HEK293T (cell line): ENCODE data around the gene PRR36.
"Not testable (repeated sequence)": the region's sequence is repeated elsewhere in the genome, so short reads cannot be mapped to it uniquely, and the experiment has no call there.

Source experiments
- CTCF ChIA-PET: fragments of 350-600 bp; formaldehyde crosslinking; extraction: SDS; loops from one replicate; lab custom pipeline; 2021; ENCODE audit warnings: antibody characterized with exemption, inconsistent platforms; lab: Yijun Ruan, JAX
- POLR2A ChIA-PET: fragments of 350-600 bp; formaldehyde crosslinking; extraction: SDS; loops from one replicate; lab custom pipeline; 2020; ENCODE audit warnings: antibody characterized with exemption, inconsistent platforms; lab: Yijun Ruan, JAX
- DNase-seq: peaks from one replicate; pipeline ENCODE4 v3.0.0; 2012; ENCODE audit warnings: mixed read lengths; ENCODE audit errors: extremely low spot score
- ARNT ChIP-seq: fragments of 450-650 bp; IDR thresholded peaks from 2 replicates; pipeline ENCODE4 v1.6.1; 2017; ENCODE audit warnings: mild to moderate bottlenecking
- BHLHE40 ChIP-seq: fragments of 450-650 bp; IDR thresholded peaks from 2 replicates; pipeline ENCODE4 v1.6.1; 2016; ENCODE audit warnings: mild to moderate bottlenecking, moderate library complexity, borderline replicate concordance
- CTBP1 ChIP-seq: fragments of 450-650 bp; IDR thresholded peaks from 2 replicates; pipeline ENCODE4 v1.6.1; 2016; ENCODE audit warnings: borderline replicate concordance
- ELF4 ChIP-seq: fragments of 450-650 bp; IDR thresholded peaks from 2 replicates; pipeline ENCODE4 v1.6.1; 2017; ENCODE audit warnings: antibody characterized with exemption
- FOXA1 ChIP-seq: fragments of 450-650 bp; IDR thresholded peaks from 2 replicates; pipeline ENCODE4 v1.6.1; 2016; ENCODE audit warnings: mild to moderate bottlenecking
- FOXK2 ChIP-seq: fragments of 450-650 bp; IDR thresholded peaks from 2 replicates; pipeline ENCODE4 v1.6.1; 2016; ENCODE audit warnings: mild to moderate bottlenecking
- FOXM1 ChIP-seq: fragments of 450-650 bp; IDR thresholded peaks from 2 replicates; pipeline ENCODE4 v1.6.1; 2017; ENCODE audit warnings: mild to moderate bottlenecking, borderline replicate concordance
- HDGF ChIP-seq: fragments of 450-650 bp; IDR thresholded peaks from 2 replicates; pipeline ENCODE4 v1.6.1; 2017; ENCODE audit warnings: antibody characterized with exemption, borderline replicate concordance
- L3MBTL2 ChIP-seq: fragments of 450-650 bp; conservative IDR thresholded peaks from 2 replicates; pipeline ENCODE4 v1.6.1; 2016; ENCODE audit warnings: mild to moderate bottlenecking
- LEF1 ChIP-seq: fragments of 450-650 bp; IDR thresholded peaks from 2 replicates; pipeline ENCODE4 v1.6.1; 2017; ENCODE audit warnings: mild to moderate bottlenecking, borderline replicate concordance
- NFRKB ChIP-seq: fragments of 450-650 bp; IDR thresholded peaks from 2 replicates; pipeline ENCODE4 v1.6.1; 2016; ENCODE audit warnings: mild to moderate bottlenecking, moderate library complexity
- SP1 ChIP-seq: fragments of 450-650 bp; IDR thresholded peaks from 2 replicates; pipeline ENCODE4 v1.6.1; 2017
- SUZ12 ChIP-seq: fragments of 450-650 bp; IDR thresholded peaks from 2 replicates; pipeline ENCODE4 v1.6.1; 2016; ENCODE audit warnings: mild to moderate bottlenecking
- TARDBP ChIP-seq: fragments of 450-650 bp; IDR thresholded peaks from 2 replicates; pipeline ENCODE4 v1.6.1; 2016
- ZNF384 ChIP-seq: fragments of 450-650 bp; IDR thresholded peaks from 2 replicates; pipeline ENCODE4 v1.6.1; 2016
- TF ChIP-seq, protein P1 (sequence below): fragments of 450-650 bp; IDR thresholded peaks from 2 replicates; pipeline ENCODE4 v1.6.1; 2016

The PRR36 gene

DNA sequence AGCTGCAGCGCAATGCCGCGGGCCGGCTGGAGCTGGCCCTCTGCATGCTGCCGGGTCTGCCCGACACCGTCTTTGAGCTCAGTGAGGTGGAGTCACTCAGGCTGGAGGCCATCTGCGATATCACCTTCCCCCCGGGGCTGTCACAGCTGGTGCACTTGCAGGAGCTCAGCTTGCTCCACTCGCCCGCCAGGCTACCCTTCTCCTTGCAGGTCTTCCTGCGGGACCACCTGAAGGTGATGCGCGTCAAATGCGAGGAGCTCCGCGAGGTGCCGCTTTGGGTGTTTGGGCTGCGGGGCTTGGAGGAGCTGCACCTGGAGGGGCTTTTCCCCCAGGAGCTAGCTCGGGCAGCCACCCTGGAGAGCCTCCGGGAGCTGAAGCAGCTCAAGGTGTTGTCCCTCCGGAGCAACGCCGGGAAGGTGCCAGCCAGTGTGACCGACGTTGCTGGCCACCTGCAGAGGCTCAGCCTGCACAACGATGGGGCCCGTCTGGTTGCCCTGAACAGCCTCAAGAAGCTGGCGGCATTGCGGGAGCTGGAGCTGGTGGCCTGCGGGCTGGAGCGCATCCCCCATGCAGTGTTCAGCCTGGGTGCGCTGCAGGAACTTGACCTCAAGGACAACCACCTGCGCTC lies 25.7 kb upstream of the PRR36 start:
- TF ChIP-seq BHLHE40 (no peak), LEF1 (no peak), L3MBTL2 (no peak), SUZ12 (no peak), HDGF (no peak), TARDBP (no peak), FOXA1 (no peak), CTBP1 (no peak), SP1 (no peak), FOXM1 (no peak), ELF4 (no peak), ZNF384 (no peak), FOXK2 (no peak), NFRKB (no peak), ARNT (no peak)
- TF ChIP-seq, protein P1, sequence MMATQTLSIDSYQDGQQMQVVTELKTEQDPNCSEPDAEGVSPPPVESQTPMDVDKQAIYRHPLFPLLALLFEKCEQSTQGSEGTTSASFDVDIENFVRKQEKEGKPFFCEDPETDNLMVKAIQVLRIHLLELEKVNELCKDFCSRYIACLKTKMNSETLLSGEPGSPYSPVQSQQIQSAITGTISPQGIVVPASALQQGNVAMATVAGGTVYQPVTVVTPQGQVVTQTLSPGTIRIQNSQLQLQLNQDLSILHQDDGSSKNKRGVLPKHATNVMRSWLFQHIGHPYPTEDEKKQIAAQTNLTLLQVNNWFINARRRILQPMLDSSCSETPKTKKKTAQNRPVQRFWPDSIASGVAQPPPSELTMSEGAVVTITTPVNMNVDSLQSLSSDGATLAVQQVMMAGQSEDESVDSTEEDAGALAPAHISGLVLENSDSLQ = no peak
- POLR2A ChIA-PET = interaction anchor here (1.0 to 2.7 kb wide), 8 partner anchors 11 to 44 kb away, joined by 3 to 14 read pairs (median 4); partner anchors contain the start of genes LRRC8E, PRR36 and SNAPC2
- CTCF ChIA-PET = interaction anchor here (1.8 kb wide), 1 partner anchor 30 kb away, joined by 6 read pairs; no protein-coding TSS in a partner anchor
- no peak for DNase-seq

DNA sequence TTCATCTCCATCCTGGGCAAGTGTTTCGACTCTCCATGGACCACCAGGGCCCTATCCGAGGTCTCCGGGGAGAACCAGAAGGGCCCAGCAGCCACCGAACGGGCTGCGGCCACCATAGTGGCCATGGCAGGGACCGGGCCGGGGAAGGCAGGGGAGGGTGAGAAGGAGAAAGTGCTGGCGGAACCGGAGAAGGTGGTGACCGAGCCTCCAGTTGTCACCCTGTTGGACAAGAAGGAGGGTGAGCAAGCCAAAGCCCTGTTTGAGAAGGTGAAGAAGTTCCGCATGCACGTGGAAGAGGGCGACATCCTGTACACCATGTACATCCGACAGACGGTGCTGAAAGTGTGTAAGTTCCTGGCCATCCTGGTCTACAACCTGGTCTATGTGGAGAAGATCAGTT lies 24.8 kb upstream of the PRR36 start:
- TF ChIP-seq CTBP1 (no peak), FOXA1 (no peak), NFRKB (no peak), ZNF384 (no peak), HDGF (no peak), ARNT (no peak), LEF1 (no peak)
- TF ChIP-seq, protein P1 = no peak
- no peak for DNase-seq
- CTCF ChIA-PET = interaction anchor here (1.8 kb wide), 1 partner anchor 29 kb away, joined by 6 read pairs; no protein-coding TSS in a partner anchor
- POLR2A ChIA-PET = interaction anchor here (1.0 to 1.6 kb wide), 4 partner anchors 10 to 24 kb away, joined by 3 to 7 read pairs (median 4); partner anchors contain the start of genes LRRC8E, PRR36 and SNAPC2

DNA sequence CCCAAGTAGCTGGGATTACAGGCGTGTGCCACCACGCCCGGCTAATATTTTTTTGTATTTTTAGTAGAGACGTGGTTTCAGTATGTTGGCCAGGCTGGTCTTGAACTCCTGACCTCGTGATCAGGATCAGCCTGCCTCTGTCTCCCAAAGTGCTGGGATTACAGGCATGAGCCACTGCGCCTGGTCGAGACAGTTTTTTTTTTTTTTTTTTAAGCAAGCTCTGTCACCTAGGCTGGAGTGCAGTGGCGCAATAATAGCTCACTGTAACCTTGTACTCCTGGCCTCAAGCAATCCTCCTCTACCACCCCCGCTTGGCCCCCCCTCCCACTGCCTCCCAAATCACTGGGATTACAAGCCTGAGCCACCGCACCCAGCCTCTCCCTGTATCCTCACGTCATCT lies 23.1 kb upstream of the PRR36 start:
- ChIA-PET CTCF (interaction anchor here (0.6 kb wide), 1 partner anchor 22 kb away, joined by 3 read pairs; no protein-coding TSS in a partner anchor), POLR2A (interaction anchor here (1.4 kb wide), 1 partner anchor 23 kb away, joined by 3 read pairs; the partner anchor contains the start of gene SNAPC2)
- DNase-seq = no peak
- TF ChIP-seq SP1 = no peak
- no peak for TF ChIP-seq BHLHE40
- no peak for TF ChIP-seq NFRKB
- TF ChIP-seq L3MBTL2 = no peak
- TF ChIP-seq FOXK2 = no peak
- no peak for TF ChIP-seq SUZ12
- TF ChIP-seq ELF4 = no peak
- TF ChIP-seq LEF1 = no peak
- no peak for TF ChIP-seq ZNF384
- no peak for TF ChIP-seq ARNT
- no peak for TF ChIP-seq HDGF
- no peak for TF ChIP-seq FOXA1

DNA sequence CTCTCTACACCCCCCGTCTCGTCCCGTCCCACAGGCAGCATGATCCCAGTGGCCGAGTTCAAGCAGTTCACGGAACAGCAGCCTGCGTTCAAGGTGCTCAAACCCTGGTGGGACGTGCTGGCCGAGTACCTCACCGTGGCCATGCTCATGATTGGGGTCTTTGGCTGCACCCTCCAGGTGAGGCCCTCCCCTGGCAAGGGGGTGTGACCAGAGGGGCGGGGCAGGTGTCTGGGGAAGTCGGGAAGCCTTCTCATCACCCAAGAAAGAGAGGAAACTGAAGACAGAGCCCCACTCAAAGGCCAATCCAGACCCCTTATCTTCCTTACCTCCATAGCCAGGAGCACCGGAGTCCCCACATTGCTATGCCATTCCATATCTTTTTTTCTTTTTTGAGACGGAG lies 21.4 kb upstream of the PRR36 start:
- TF ChIP-seq FOXK2 (no peak), L3MBTL2 (no peak)
- ChIA-PET POLR2A (no interaction called here), CTCF (no interaction called here)
- DNase-seq = no peak

DNA sequence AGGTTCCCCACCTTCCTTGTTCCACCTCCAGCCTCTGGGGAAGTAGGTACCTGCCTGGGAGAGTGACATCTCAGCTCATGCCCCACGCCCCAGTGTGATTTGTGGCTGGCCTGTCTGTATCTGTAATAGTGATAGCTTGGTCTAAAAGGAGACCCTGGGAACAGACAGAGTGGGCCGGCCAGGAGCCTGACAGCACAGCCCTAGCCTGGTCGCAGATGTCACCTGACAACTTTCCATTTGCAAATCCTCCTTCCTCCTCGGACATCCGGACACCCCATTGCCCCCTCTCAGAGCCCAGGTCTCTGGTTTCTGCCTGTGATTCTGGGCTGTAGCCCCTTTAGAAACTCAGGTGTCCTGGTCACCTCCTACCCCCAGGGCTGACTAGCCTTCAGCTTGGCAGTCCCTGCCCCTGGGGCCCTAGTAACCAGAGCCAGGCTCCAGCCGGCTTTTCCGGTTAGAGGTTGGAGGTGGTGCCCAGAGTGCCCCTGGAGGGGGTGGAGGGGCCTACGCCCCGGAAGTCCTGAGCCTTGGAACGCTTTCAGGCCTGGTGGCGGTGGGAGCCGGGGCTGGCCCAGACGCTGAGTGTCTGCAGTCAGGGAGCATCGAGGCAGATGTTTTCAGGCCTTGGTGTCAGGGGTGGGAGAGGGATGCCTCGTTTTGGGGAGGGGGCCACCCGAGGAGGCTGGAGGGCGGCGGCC lies 20.6 kb upstream of the PRR36 start:
- ChIA-PET POLR2A (interaction anchor here (1.3 kb wide), 1 partner anchor 9 kb away, joined by 5 read pairs; the partner anchor contains the start of gene MAP2K7), CTCF (no interaction called here)
- TF ChIP-seq CTBP1 (no peak), L3MBTL2 (no peak), HDGF (no peak), NFRKB (no peak), FOXM1 (no peak), FOXK2 (no peak), LEF1 (no peak), FOXA1 (no peak), SUZ12 (no peak), BHLHE40 (no peak), ZNF384 (no peak), ARNT (no peak), TARDBP (no peak), SP1 (no peak), ELF4 (no peak)
- TF ChIP-seq, protein P1 = no peak
- no peak for DNase-seq

DNA sequence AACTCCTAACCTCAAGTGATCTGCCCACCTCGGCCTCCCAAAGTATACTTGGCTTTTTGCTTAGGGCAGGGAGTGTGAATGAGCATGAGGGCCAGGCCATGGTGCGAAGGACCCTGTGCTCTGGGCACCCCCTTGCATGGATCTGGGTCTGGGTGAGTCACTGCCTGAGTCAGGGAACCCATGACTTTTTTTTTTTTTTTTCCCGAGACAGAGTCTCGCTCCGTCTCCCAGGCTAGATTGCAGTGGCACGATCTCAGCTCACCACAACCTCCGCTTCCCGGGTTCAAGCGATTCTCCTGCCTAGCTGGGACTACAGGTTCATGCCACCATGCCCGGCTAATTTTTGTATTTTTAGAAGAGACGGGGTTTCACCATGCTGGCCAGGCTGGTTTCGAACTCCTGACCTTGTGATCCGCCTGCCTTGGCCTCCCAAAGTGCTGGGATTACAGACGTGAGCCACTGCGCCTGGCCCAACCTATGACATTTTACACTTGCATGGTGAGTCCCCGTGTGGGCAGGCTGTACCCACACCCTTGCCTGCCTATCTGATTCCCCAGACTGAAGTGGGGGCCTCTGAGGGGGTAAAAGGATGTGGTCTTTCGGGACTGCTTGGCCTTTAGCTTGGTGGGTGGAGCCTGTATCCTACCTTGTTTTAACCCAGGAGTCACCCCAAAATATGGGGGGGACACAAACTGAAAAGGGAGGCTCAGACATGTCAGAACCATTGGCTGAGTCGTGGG lies 19.3 kb upstream of the PRR36 start:
- POLR2A ChIA-PET = interaction anchor here (1.3 kb wide), 1 partner anchor 10 kb away, joined by 5 read pairs; the partner anchor contains the start of gene MAP2K7
- CTCF ChIA-PET, DNase-seq: not testable (repeated sequence)
